Liver (tissue), 9 donors: ENCODE results near the gene HCN2. TPM values are rescaled to one million over a fixed set of nuclear protein-coding genes. Genes with fewer than 3 reads are reported as not detected.

Experiments used
- DNase-seq: peaks from one replicate; pipeline ENCODE4 v3.0.0-alpha.2; 2017; ENCODE audit warnings: low spot score
- H3K27ac ChIP-seq, 2 donors: one replicate each; pipeline ENCODE4 v1.7.0; 2013; ENCODE audit warnings: inconsistent platforms in 2 of 2, low read length in 2 of 2, control low read depth in 1 of 2, low read depth in 1 of 2, mild to moderate bottlenecking in 1 of 2
- H3K27me3 ChIP-seq, 4 donors: one replicate each; pipeline versions ENCODE4 v1.6.1 to v1.7.0; 2013; ENCODE audit warnings: low read length in 3 of 4, inconsistent platforms in 1 of 4, mild to moderate bottlenecking in 1 of 4, moderate library complexity in 1 of 4; ENCODE audit not compliant: control insufficient read depth in 4 of 4, insufficient read depth in 4 of 4
- H3K36me3 ChIP-seq, 4 donors: one replicate each; pipeline versions ENCODE4 v1.6.1 to v1.7.0; 2013; ENCODE audit warnings: low read length in 3 of 4, mild to moderate bottlenecking in 3 of 4, low read depth in 1 of 4, moderate library complexity in 1 of 4; ENCODE audit not compliant: control insufficient read depth in 4 of 4, insufficient read depth in 3 of 4
- H3K4me1 ChIP-seq, 4 donors: one replicate each; pipeline versions ENCODE4 v1.6.1 to v1.7.0; 2013; ENCODE audit warnings: low read length in 3 of 4, mild to moderate bottlenecking in 3 of 4, moderate library complexity in 1 of 4; ENCODE audit not compliant: control insufficient read depth in 4 of 4, insufficient read depth in 4 of 4
- H3K4me3 ChIP-seq, 3 donors: one replicate each; pipeline versions ENCODE4 v1.6.1 to v1.7.0; 2013; ENCODE audit warnings: low read length in 3 of 3, control low read depth in 1 of 3, low read depth in 1 of 3, mild to moderate bottlenecking in 1 of 3
- H3K9ac ChIP-seq, 2 donors: one replicate each; pipeline ENCODE4 v1.7.0; 2013; ENCODE audit warnings: low read length in 2 of 2, mild to moderate bottlenecking in 2 of 2, moderate library complexity in 2 of 2, control low read depth in 1 of 2, low read depth in 1 of 2
- H3K9me3 ChIP-seq, 4 donors: one replicate each; pipeline versions ENCODE4 v1.6.1 to v1.7.0; 2013; ENCODE audit warnings: low read length in 3 of 4; ENCODE audit not compliant: control insufficient read depth in 4 of 4
- EGR1 ChIP-seq, 2 donors: IDR thresholded peaks; 2 replicates each; pipeline ENCODE4 v1.6.1; 2016 to 2018; ENCODE audit warnings: antibody characterized with exemption in 2 of 2, low read depth in 2 of 2
- FOXA1 ChIP-seq: IDR thresholded peaks from 2 replicates; pipeline ENCODE4 v1.6.1; 2016; ENCODE audit warnings: antibody characterized with exemption
- FOXA2 ChIP-seq: IDR thresholded peaks from 2 replicates; pipeline ENCODE4 v1.6.1; 2016; ENCODE audit warnings: antibody characterized with exemption
- GABPA ChIP-seq, 2 donors: IDR thresholded peaks in 1 of 2; conservative IDR thresholded peaks in 1 of 2; 2 replicates each; pipeline ENCODE4 v1.6.1; 2016; ENCODE audit warnings: antibody characterized with exemption in 2 of 2, mild to moderate bottlenecking in 1 of 2, moderate library complexity in 1 of 2
- HNF4A ChIP-seq, 2 donors: conservative IDR thresholded peaks; 2 replicates each; pipeline ENCODE4 v1.6.1; 2016; ENCODE audit warnings: antibody characterized with exemption in 2 of 2, mild to moderate bottlenecking in 2 of 2
- HNF4G ChIP-seq: IDR thresholded peaks from 2 replicates; pipeline ENCODE4 v1.6.1; 2016; ENCODE audit warnings: antibody characterized with exemption
- JUND ChIP-seq, 2 donors: IDR thresholded peaks; 2 replicates each; pipeline ENCODE4 v1.6.1; 2016; ENCODE audit warnings: antibody characterized with exemption in 2 of 2
- NR2F2 ChIP-seq: IDR thresholded peaks from 2 replicates; pipeline ENCODE4 v1.6.1; 2016; ENCODE audit warnings: antibody characterized with exemption
- RAD21 ChIP-seq, 2 donors: IDR thresholded peaks; 2 replicates each; pipeline ENCODE4 v1.6.1; 2016; ENCODE audit warnings: antibody characterized with exemption in 2 of 2, mild to moderate bottlenecking in 2 of 2
- RXRA ChIP-seq, 2 donors: IDR thresholded peaks; 2 replicates each; pipeline ENCODE4 v1.6.1; 2017 to 2018; ENCODE audit warnings: antibody characterized with exemption in 2 of 2, mild to moderate bottlenecking in 1 of 2
- SP1 ChIP-seq: IDR thresholded peaks from 2 replicates; pipeline ENCODE4 v1.6.1; 2018; ENCODE audit warnings: antibody characterized with exemption, mild to moderate bottlenecking
- TAF1 ChIP-seq: conservative IDR thresholded peaks from 2 replicates; pipeline ENCODE4 v1.6.1; 2016; ENCODE audit warnings: antibody characterized with exemption, mild to moderate bottlenecking
- WGBS: extraction: QIAGEN DNeasy Blood & Tissue Kit; methylation state at CpG from one replicate; pipeline ENCODE4 v1.1.7; 2013; 5-methylcytosine and 5-hydroxymethylcytosine counted together
- polyA plus RNA-seq, 2 donors: library from polyadenylated mRNA; stranded (reverse) in 1 of 2; unstranded in 1 of 2; fragments of 200-250 nt in 1 of 2; fragments of >200 nt in 1 of 2; fragmentation: Nextera tagmentation in 1 of 2; extraction: Ambion mirVana in 1 of 2; gene quantifications; one replicate each; pipeline versions ENCODE4 v1.2.1 to v1.2.3, GENCODE V29; 2013 to 2015
- total RNA-seq, 2 donors: library from RNA; depleted of rRNA; stranded (reverse); fragments of >200 nt; gene quantifications; one replicate each; pipeline ENCODE4 v1.2.3, GENCODE V29; 2014
- TF ChIP-seq, protein P1 (sequence below): fragments of 150-350 bp; IDR thresholded peaks from 2 replicates; pipeline ENCODE4 v1.5.1; 2017; ENCODE audit warnings: improper control_type of control experiment, low read depth, low read length; ENCODE audit not compliant: missing input control
- TF ChIP-seq, protein P2 (sequence below): IDR thresholded peaks from 2 replicates; pipeline ENCODE4 v1.6.1; 2016; ENCODE audit warnings: antibody characterized with exemption
- TF ChIP-seq, protein P3 (sequence below): IDR thresholded peaks from 2 replicates; pipeline ENCODE4 v1.6.1; 2016; ENCODE audit warnings: antibody characterized with exemption
- TF ChIP-seq, protein P4 (sequence below): IDR thresholded peaks from 2 replicates; pipeline ENCODE4 v1.6.1; 2016; ENCODE audit warnings: antibody characterized with exemption
- TF ChIP-seq, protein P5 (sequence below): IDR thresholded peaks from 2 replicates; pipeline ENCODE4 v1.6.1; 2016; ENCODE audit warnings: antibody characterized with exemption, mild to moderate bottlenecking
- donor health status: healthy.
- donor health status: healthy.
- donor health status: healthy.
- donor health status: healthy.
- donor health status: healthy.

Gene HCN2
- total and polyA plus RNA-seq, 4 donors, result 0.05 to 0.17 (median 0.13) TPM; not detected in 1

DNA sequence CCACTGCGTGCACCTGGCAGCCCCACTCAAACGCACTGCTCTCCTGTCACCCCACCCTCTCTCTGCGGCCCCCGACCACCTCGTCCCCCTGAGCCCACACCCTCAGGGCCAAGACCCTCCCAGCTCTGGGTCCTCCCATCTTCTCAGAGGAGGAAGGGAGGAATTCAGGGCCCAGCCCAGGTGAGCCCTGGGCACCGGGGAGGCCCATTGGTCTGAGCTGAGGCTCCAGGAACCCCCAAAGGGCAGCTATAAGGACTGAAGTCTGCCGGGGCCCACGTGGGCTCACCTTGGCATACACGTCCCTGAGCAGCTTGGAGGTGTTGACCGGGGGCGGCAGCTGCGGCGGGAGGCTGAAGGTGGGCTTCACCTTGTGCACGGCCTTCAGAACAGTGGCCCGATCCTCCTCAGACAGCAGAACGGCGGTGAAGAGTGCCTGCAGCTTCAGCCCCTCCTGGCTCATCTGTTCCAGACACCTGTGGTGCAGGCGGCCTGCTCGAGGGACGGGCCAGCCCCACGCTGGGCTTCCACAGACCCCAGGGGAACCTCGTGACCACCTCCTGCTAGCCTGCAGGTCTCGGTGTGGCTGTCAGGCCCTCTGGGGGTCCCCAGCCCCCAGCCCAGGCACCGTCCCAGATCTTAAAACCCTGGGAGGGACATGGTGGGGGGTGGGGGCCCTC is 34.9 kb downstream of the HCN2 start:
- no peaks in the 10 kb centered on the region for H3K4me1 ChIP-seq
- WGBS, result 95% methylated on average over 24 of the region's 24 CpGs
- DNase-seq, result no peak
- H3K9ac ChIP-seq, result no peak overlapping the region
- no peaks in the 10 kb centered on the region for H3K27me3 ChIP-seq
- H3K27ac ChIP-seq, result no peak overlapping the region
- H3K9me3 ChIP-seq, result no peaks in the 10 kb centered on the region
- TF ChIP-seq, protein P1, sequence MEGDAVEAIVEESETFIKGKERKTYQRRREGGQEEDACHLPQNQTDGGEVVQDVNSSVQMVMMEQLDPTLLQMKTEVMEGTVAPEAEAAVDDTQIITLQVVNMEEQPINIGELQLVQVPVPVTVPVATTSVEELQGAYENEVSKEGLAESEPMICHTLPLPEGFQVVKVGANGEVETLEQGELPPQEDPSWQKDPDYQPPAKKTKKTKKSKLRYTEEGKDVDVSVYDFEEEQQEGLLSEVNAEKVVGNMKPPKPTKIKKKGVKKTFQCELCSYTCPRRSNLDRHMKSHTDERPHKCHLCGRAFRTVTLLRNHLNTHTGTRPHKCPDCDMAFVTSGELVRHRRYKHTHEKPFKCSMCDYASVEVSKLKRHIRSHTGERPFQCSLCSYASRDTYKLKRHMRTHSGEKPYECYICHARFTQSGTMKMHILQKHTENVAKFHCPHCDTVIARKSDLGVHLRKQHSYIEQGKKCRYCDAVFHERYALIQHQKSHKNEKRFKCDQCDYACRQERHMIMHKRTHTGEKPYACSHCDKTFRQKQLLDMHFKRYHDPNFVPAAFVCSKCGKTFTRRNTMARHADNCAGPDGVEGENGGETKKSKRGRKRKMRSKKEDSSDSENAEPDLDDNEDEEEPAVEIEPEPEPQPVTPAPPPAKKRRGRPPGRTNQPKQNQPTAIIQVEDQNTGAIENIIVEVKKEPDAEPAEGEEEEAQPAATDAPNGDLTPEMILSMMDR, result no peak
- TF ChIP-seq NR2F2 (no peak), TAF1 (no peak), HNF4A (conservative IDR thresholded peaks at IDR 0.05) (no peak), HNF4G (no peak), RAD21 (IDR thresholded peaks at IDR 0.05) (no peak), EGR1 (IDR thresholded peaks at IDR 0.05; ENCODE audit: low read depth in 2 of 2) (no peak), GABPA (IDR thresholded peaks at IDR 0.05 in 1 of 2, conservative IDR thresholded peaks at IDR 0.05 in 1 of 2) (no peak), FOXA2 (no peak)
- TF ChIP-seq, protein P2, sequence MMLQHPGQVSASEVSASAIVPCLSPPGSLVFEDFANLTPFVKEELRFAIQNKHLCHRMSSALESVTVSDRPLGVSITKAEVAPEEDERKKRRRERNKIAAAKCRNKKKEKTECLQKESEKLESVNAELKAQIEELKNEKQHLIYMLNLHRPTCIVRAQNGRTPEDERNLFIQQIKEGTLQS, result no peak
- TF ChIP-seq, protein P3, sequence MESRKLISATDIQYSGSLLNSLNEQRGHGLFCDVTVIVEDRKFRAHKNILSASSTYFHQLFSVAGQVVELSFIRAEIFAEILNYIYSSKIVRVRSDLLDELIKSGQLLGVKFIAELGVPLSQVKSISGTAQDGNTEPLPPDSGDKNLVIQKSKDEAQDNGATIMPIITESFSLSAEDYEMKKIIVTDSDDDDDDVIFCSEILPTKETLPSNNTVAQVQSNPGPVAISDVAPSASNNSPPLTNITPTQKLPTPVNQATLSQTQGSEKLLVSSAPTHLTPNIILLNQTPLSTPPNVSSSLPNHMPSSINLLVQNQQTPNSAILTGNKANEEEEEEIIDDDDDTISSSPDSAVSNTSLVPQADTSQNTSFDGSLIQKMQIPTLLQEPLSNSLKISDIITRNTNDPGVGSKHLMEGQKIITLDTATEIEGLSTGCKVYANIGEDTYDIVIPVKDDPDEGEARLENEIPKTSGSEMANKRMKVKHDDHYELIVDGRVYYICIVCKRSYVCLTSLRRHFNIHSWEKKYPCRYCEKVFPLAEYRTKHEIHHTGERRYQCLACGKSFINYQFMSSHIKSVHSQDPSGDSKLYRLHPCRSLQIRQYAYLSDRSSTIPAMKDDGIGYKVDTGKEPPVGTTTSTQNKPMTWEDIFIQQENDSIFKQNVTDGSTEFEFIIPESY, result no peak
- TF ChIP-seq, protein P4, sequence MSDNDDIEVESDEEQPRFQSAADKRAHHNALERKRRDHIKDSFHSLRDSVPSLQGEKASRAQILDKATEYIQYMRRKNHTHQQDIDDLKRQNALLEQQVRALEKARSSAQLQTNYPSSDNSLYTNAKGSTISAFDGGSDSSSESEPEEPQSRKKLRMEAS, result no peak
- no peak overlapping the region for H3K4me3 ChIP-seq
- H3K36me3 ChIP-seq, result peaks cover 5 to 53% (median 25%) of the 10 kb centered on the region in 4 donors

DNA sequence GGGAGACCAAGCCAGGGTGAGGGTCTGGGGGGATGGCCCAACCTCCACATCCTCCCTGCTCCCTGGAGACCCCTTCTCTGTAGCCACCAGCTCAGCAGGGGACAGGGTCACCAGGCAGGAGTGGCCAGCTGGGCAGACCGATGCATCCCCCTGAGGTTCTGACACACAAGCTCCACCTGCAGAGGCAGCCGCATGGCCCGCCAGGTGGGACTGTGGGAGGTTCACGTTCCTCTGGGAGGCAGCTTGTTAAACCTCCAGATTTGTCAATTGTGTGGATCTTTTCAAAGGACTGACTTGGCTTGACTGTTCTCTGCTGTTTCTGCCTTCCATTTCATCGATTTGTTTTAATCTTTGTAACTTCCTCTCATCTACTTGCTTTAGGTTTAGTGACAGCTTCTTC is 35.6 kb downstream of the HCN2 start:
- peaks cover 3 to 46% (median 24%) of the 10 kb centered on the region in 4 donors for H3K36me3 ChIP-seq
- H3K27ac ChIP-seq, result no peak overlapping the region
- H3K9ac ChIP-seq, result no peak overlapping the region
- no peaks in the 10 kb centered on the region for H3K4me1 ChIP-seq
- H3K4me3 ChIP-seq, result no peak overlapping the region
- 93% methylated on average over 5 of the region's 5 CpGs for WGBS
- DNase-seq, result no peak
- H3K27me3 ChIP-seq, result no peaks in the 10 kb centered on the region
- H3K9me3 ChIP-seq, result no peaks in the 10 kb centered on the region
- no peak for TF ChIP-seq JUND (IDR thresholded peaks at IDR 0.05)
- TF ChIP-seq SP1, result no peak
- TF ChIP-seq, protein P2, result no peak
- TF ChIP-seq FOXA1, result no peak
- no peak for TF ChIP-seq RXRA (IDR thresholded peaks at IDR 0.05)
- no peak for TF ChIP-seq GABPA (IDR thresholded peaks at IDR 0.05 in 1 of 2, conservative IDR thresholded peaks at IDR 0.05 in 1 of 2)
- TF ChIP-seq HNF4G, result no peak
- TF ChIP-seq, protein P3, result no peak
- no peak for TF ChIP-seq HNF4A (conservative IDR thresholded peaks at IDR 0.05)
- TF ChIP-seq EGR1 (IDR thresholded peaks at IDR 0.05; ENCODE audit: low read depth in 2 of 2), result no peak
- TF ChIP-seq, protein P1, result no peak
- TF ChIP-seq, protein P5, sequence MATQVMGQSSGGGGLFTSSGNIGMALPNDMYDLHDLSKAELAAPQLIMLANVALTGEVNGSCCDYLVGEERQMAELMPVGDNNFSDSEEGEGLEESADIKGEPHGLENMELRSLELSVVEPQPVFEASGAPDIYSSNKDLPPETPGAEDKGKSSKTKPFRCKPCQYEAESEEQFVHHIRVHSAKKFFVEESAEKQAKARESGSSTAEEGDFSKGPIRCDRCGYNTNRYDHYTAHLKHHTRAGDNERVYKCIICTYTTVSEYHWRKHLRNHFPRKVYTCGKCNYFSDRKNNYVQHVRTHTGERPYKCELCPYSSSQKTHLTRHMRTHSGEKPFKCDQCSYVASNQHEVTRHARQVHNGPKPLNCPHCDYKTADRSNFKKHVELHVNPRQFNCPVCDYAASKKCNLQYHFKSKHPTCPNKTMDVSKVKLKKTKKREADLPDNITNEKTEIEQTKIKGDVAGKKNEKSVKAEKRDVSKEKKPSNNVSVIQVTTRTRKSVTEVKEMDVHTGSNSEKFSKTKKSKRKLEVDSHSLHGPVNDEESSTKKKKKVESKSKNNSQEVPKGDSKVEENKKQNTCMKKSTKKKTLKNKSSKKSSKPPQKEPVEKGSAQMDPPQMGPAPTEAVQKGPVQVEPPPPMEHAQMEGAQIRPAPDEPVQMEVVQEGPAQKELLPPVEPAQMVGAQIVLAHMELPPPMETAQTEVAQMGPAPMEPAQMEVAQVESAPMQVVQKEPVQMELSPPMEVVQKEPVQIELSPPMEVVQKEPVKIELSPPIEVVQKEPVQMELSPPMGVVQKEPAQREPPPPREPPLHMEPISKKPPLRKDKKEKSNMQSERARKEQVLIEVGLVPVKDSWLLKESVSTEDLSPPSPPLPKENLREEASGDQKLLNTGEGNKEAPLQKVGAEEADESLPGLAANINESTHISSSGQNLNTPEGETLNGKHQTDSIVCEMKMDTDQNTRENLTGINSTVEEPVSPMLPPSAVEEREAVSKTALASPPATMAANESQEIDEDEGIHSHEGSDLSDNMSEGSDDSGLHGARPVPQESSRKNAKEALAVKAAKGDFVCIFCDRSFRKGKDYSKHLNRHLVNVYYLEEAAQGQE, result no peak
- no peak for TF ChIP-seq FOXA2
- no peak for TF ChIP-seq RAD21 (IDR thresholded peaks at IDR 0.05)
- TF ChIP-seq, protein P4, result no peak
